BJ (cell line): ENCODE results near the gene MYO15A. TPM values are rescaled to one million over a fixed set of nuclear protein-coding genes. Genes with fewer than 3 reads are reported as not detected.

Experiments used
- CTCF ChIA-PET: fragments of 350-600 bp; formaldehyde crosslinking; extraction: SDS; loops from one replicate; lab custom pipeline; 2021; ENCODE audit warnings: antibody characterized with exemption, inconsistent platforms; lab: Yijun Ruan, JAX
- POLR2A ChIA-PET: fragments of 300-600 bp; sonication (Branson Sonifier 250); formaldehyde crosslinking; extraction: SDS; loops from one replicate; lab custom pipeline; 2021; ENCODE audit warnings: antibody characterized with exemption; lab: Charles Lee
- DNase-seq: peaks from one replicate; pipeline ENCODE4 v3.0.0-alpha.2; 2011; ENCODE audit warnings: low read depth
- H3K27me3 ChIP-seq: 2 replicates; pipeline ENCODE4 v1.6.0; 2011; ENCODE audit warnings: low read length; ENCODE audit not compliant: control insufficient read depth, insufficient read depth
- H3K36me3 ChIP-seq: 2 replicates; pipeline ENCODE4 v1.5.1; 2011; ENCODE audit warnings: low read length; ENCODE audit not compliant: control insufficient read depth, insufficient read depth
- H3K4me3 ChIP-seq: 2 replicates; pipeline ENCODE4 v1.5.1; 2011; ENCODE audit warnings: low read depth, mild to moderate bottlenecking, control low read depth, low read length
- CTCF ChIP-seq: IDR thresholded peaks from 2 replicates; pipeline ENCODE4 v1.5.1; 2011; ENCODE audit warnings: low read depth, mild to moderate bottlenecking, control low read depth, inconsistent platforms, low read length, moderate library complexity; ENCODE audit not compliant: insufficient read depth
- polyA plus RNA-seq: library from polyadenylated mRNA; depleted of rRNA; stranded (reverse); fragments of >200 nt; gene quantifications from 2 replicates; pipeline ENCODE4 v1.2.3, GENCODE V29; 2011

Gene MYO15A
- polyA plus RNA-seq, 1 experiment = 1.0 TPM

GRCh38 chr17:18173740-18174139 is 65.2 kb downstream of the MYO15A start:
- TF ChIP-seq CTCF = no peak
- H3K36me3 ChIP-seq = no peaks in the 10 kb centered on the region
- POLR2A ChIA-PET = no interaction called here
- CTCF ChIA-PET = no interaction called here
- no peak for DNase-seq
- no peak overlapping the region for H3K4me3 ChIP-seq
- no peaks in the 10 kb centered on the region for H3K27me3 ChIP-seq

GRCh38 chr17:18176176-18176575 is 67.6 kb downstream of the MYO15A start:
- no peak for DNase-seq
- ChIA-PET CTCF (no interaction called here), POLR2A (no interaction called here)
- Histone ChIP-seq H3K27me3 (no peaks in the 10 kb centered on the region), H3K36me3 (no peaks in the 10 kb centered on the region), H3K4me3 (no peak overlapping the region)
- TF ChIP-seq CTCF = no peak

- POLR2A ChIA-PET = no interaction called here
- no peaks in the 10 kb centered on the region for H3K36me3 ChIP-seq
- no peak for DNase-seq
- H3K4me3 ChIP-seq = no peak overlapping the region
- TF ChIP-seq CTCF = no peak
- CTCF ChIA-PET = no interaction called here
- H3K27me3 ChIP-seq = no peaks in the 10 kb centered on the region
Measured at GRCh38 chr17:18177133-18177532, 68.6 kb downstream of the MYO15A start.

GRCh38 chr17:18177722-18178121 is 69.2 kb downstream of the MYO15A start:
- Histone ChIP-seq H3K36me3 (no peaks in the 10 kb centered on the region), H3K27me3 (no peaks in the 10 kb centered on the region), H3K4me3 (no peak overlapping the region)
- CTCF ChIA-PET = no interaction called here
- POLR2A ChIA-PET = no interaction called here
- DNase-seq = no peak
- no peak for TF ChIP-seq CTCF

- H3K4me3 ChIP-seq = no peak overlapping the region
- H3K36me3 ChIP-seq = no peaks in the 10 kb centered on the region
- ChIA-PET CTCF (no interaction called here), POLR2A (no interaction called here)
- TF ChIP-seq CTCF = no peak
- DNase-seq = no peak
- no peaks in the 10 kb centered on the region for H3K27me3 ChIP-seq
Measured at GRCh38 chr17:18179196-18179595, 70.6 kb downstream of the MYO15A start.
